ENCODE measurements around the gene C10orf71.

Gene C10orf71

DNA sequence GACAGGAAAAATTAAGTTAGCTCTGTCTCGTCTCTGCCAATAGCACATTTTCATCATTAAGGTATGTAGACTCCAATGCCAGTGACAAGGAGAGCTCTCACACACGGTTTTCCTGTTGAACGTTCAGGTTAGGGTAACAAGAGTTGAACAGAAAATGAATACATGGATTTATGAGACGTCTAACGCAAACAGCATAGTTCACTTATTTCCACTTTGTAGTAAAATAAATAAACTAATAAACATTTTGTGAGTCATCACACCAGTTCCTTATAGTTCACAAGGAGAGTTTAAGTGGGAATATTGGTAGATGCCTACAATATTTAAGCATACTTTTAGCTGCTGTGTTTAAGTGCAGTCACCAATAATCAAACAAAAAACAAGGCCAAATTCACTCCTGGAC, 75.8 kb downstream of the C10orf71 start:
- Histone ChIP-seq H2AFZ (ENCODE audit: low read length) (no peak overlapping the region), H3K79me2 (ENCODE audit: low read length) (no peaks in the 10 kb centered on the region), H3K27me3 (replicated peaks; ENCODE audit: insufficient read depth, low read length) (no peaks in the 10 kb centered on the region), H4K20me1 (ENCODE audit: insufficient read depth, low read length) (no peaks in the 10 kb centered on the region), H3K4me3 (ENCODE audit: low read length) (no peak overlapping the region), H3K27ac (ENCODE audit: low read length) (no peak overlapping the region), H3F3A (ENCODE audit: insufficient read depth, low read length) (no peaks in the 10 kb centered on the region), H3K4me2 (ENCODE audit: low read depth, low read length) (no peak overlapping the region), H3K4me1 (ENCODE audit: low read length) (no peaks in the 10 kb centered on the region), H3K9me2 (replicated peaks; ENCODE audit: insufficient read depth, low read length) (no peaks in the 10 kb centered on the region), H3K9me3 (replicated peaks; ENCODE audit: insufficient read depth, low read length) (no peaks in the 10 kb centered on the region), H3K36me3 (replicated peaks; ENCODE audit: insufficient read depth, low read length) (no peaks in the 10 kb centered on the region), H3K9ac (ENCODE audit: low read length) (no peak overlapping the region)
- TF ChIP-seq EZH2 (optimal IDR thresholded peaks at IDR 0.05; ENCODE audit: low read depth, low read length) (no peak), EZH2phosphoT487 (IDR thresholded peaks at IDR 0.05; ENCODE audit: low read length) (no peak)
- TF ChIP-seq, protein P1, sequence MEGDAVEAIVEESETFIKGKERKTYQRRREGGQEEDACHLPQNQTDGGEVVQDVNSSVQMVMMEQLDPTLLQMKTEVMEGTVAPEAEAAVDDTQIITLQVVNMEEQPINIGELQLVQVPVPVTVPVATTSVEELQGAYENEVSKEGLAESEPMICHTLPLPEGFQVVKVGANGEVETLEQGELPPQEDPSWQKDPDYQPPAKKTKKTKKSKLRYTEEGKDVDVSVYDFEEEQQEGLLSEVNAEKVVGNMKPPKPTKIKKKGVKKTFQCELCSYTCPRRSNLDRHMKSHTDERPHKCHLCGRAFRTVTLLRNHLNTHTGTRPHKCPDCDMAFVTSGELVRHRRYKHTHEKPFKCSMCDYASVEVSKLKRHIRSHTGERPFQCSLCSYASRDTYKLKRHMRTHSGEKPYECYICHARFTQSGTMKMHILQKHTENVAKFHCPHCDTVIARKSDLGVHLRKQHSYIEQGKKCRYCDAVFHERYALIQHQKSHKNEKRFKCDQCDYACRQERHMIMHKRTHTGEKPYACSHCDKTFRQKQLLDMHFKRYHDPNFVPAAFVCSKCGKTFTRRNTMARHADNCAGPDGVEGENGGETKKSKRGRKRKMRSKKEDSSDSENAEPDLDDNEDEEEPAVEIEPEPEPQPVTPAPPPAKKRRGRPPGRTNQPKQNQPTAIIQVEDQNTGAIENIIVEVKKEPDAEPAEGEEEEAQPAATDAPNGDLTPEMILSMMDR (IDR thresholded peaks at IDR 0.05; ENCODE audit: low read length), result no peak
- DNase-seq, result no peak

DNA sequence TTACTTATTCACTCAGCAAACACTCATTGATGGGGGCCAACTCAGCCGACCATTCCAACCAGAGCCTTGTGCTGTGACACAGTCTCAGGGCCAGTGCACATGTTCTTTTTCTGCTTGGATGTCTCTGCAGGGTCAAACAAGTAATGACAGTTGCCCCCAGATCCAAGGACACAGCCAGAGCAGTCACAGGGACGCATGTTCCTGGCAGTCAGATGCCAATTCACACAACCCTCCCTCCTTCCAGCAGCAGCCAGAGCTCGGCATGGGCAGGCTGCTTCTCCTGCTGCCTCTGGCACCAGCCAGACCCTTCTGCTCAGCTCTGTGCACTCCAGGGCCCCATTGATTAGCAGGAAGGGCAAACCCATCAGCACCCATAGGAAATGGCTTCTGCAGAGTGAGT, 76.6 kb downstream of the C10orf71 start:
- Histone ChIP-seq H4K20me1 (ENCODE audit: insufficient read depth, low read length) (no peaks in the 10 kb centered on the region), H3K79me2 (ENCODE audit: low read length) (no peaks in the 10 kb centered on the region), H3K27me3 (replicated peaks; ENCODE audit: insufficient read depth, low read length) (no peaks in the 10 kb centered on the region), H3K9ac (ENCODE audit: low read length) (no peak overlapping the region), H3F3A (ENCODE audit: insufficient read depth, low read length) (no peaks in the 10 kb centered on the region), H3K9me2 (replicated peaks; ENCODE audit: insufficient read depth, low read length) (no peaks in the 10 kb centered on the region), H3K4me2 (ENCODE audit: low read depth, low read length) (no peak overlapping the region), H3K9me3 (replicated peaks; ENCODE audit: insufficient read depth, low read length) (no peaks in the 10 kb centered on the region), H2AFZ (ENCODE audit: low read length) (no peak overlapping the region), H3K4me1 (ENCODE audit: low read length) (no peaks in the 10 kb centered on the region), H3K4me3 (ENCODE audit: low read length) (no peak overlapping the region), H3K27ac (ENCODE audit: low read length) (no peak overlapping the region), H3K36me3 (replicated peaks; ENCODE audit: insufficient read depth, low read length) (no peaks in the 10 kb centered on the region)
- no peak for DNase-seq
- TF ChIP-seq EZH2 (optimal IDR thresholded peaks at IDR 0.05; ENCODE audit: low read depth, low read length) (no peak), EZH2phosphoT487 (IDR thresholded peaks at IDR 0.05; ENCODE audit: low read length) (no peak)
- TF ChIP-seq, protein P1 (IDR thresholded peaks at IDR 0.05; ENCODE audit: low read length), result no peak
